ENCODE results near the gene FRA10AC1.

FRA10AC1 gene

DNA sequence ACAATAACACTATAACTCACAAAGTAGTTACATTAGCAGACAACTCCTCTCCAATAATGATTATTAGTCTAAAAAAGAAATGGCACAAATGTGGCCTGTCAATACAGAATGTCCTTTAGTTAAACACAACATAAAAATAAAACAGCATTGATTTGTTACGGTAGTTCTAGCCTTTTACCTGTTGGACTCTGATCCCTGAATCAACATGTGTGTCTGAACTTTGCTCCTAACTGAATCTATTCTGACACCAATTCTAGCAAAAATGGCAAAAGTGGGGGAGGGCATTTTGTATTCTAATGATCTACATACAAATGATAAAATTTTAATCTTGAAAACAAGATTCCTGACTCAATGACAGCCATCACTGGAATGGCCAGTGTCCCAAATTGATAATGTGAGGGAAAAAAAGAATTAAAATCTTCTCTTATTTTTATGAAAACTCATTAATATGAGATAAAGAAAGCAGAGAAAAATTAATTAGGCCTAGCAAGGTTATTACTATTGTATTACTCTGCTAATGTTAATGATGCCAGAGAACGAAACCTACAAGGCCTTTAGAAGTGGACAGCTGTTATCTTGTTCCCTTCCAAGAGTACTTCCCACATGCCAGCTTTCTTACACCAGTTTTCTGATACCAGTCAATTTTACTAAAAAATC lies 30.2 kb downstream of the FRA10AC1 start:
- Histone ChIP-seq H3K27me3 (no peaks in the 10 kb centered on the region), H3K9me3 (no peaks in the 10 kb centered on the region), H3K36me3 (peaks cover 49 to 75% (median 52%) of the 10 kb centered on the region in 3 donors), H3K4me3 (no peak overlapping the region), H3K27ac (no peak overlapping the region), H3K4me1 (no peaks in the 10 kb centered on the region)
- intact Hi-C loops (cut with DNase I; ENCODE audit: low total_unique reads) = no loop called here
- TF ChIP-seq, protein P1, sequence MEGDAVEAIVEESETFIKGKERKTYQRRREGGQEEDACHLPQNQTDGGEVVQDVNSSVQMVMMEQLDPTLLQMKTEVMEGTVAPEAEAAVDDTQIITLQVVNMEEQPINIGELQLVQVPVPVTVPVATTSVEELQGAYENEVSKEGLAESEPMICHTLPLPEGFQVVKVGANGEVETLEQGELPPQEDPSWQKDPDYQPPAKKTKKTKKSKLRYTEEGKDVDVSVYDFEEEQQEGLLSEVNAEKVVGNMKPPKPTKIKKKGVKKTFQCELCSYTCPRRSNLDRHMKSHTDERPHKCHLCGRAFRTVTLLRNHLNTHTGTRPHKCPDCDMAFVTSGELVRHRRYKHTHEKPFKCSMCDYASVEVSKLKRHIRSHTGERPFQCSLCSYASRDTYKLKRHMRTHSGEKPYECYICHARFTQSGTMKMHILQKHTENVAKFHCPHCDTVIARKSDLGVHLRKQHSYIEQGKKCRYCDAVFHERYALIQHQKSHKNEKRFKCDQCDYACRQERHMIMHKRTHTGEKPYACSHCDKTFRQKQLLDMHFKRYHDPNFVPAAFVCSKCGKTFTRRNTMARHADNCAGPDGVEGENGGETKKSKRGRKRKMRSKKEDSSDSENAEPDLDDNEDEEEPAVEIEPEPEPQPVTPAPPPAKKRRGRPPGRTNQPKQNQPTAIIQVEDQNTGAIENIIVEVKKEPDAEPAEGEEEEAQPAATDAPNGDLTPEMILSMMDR (IDR thresholded peaks at IDR 0.05) = no peak
- no peak for DNase-seq

GRCh38 chr10:93671042-93671441 lies 31.4 kb downstream of the FRA10AC1 start:
- Histone ChIP-seq H3K4me1 (no peaks in the 10 kb centered on the region), H3K27me3 (no peaks in the 10 kb centered on the region), H3K4me3 (no peak overlapping the region), H3K27ac (no peak overlapping the region), H3K9me3 (no peaks in the 10 kb centered on the region), H3K36me3 (peaks cover 59 to 74% (median 60%) of the 10 kb centered on the region in 3 donors)
- TF ChIP-seq, protein P1 (IDR thresholded peaks at IDR 0.05) = no peak
- intact Hi-C loops (cut with DNase I; ENCODE audit: low total_unique reads) = no loop called here
- DNase-seq = no peak

- H3K4me3 ChIP-seq = no peak overlapping the region
- H3K36me3 ChIP-seq = peaks cover 59 to 73% (median 60%) of the 10 kb centered on the region in 3 donors
- intact Hi-C loops (cut with DNase I; ENCODE audit: low total_unique reads) = no loop called here
- no peak overlapping the region for H3K27ac ChIP-seq
- TF ChIP-seq, protein P1 (IDR thresholded peaks at IDR 0.05) = no peak
- no peak for DNase-seq
- H3K27me3 ChIP-seq = no peaks in the 10 kb centered on the region
- no peaks in the 10 kb centered on the region for H3K4me1 ChIP-seq
- no peaks in the 10 kb centered on the region for H3K9me3 ChIP-seq
Observed at GRCh38 chr10:93670372-93670771, 32.0 kb downstream of the FRA10AC1 start.

- Histone ChIP-seq H3K9me3 (no peaks in the 10 kb centered on the region), H3K27me3 (no peaks in the 10 kb centered on the region), H3K4me3 (no peak overlapping the region), H3K4me1 (no peaks in the 10 kb centered on the region), H3K27ac (no peak overlapping the region), H3K36me3 (peaks cover 39 to 76% (median 52%) of the 10 kb centered on the region in 3 donors)
- intact Hi-C loops (cut with DNase I; ENCODE audit: low total_unique reads) = no loop called here
- no peak for DNase-seq
- TF ChIP-seq, protein P1 (IDR thresholded peaks at IDR 0.05) = no peak
Observed at GRCh38 chr10:93667795-93668194, 34.6 kb downstream of the FRA10AC1 start.

DNA sequence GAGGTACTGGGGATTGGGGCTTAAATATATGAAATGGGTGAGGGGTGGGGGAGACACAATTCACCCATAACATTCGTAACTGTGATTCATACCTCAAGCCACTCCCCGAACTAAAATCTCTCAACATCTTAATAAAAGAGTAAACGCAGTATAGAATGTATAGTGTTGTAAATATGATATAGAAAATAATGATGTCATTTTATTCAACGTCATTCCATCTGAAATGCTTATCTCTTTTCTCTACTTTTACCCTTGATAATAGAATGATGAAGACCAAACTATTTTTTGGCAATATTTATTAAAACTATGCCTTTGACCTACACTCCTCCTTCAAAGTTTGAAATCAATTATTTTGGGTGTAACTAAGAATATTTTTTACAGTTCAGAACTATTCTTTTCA lies 36.4 kb downstream of the FRA10AC1 start:
- Histone ChIP-seq H3K9me3 (no peaks in the 10 kb centered on the region), H3K4me1 (no peaks in the 10 kb centered on the region), H3K27ac (no peak overlapping the region), H3K27me3 (no peaks in the 10 kb centered on the region), H3K36me3 (peaks cover 46 to 75% (median 49%) of the 10 kb centered on the region in 3 donors), H3K4me3 (no peak overlapping the region)
- TF ChIP-seq, protein P1 (IDR thresholded peaks at IDR 0.05) = no peak
- DNase-seq = no peak
- intact Hi-C loops (cut with DNase I; ENCODE audit: low total_unique reads) = no loop called here

Measured in tibial artery (tissue), 4 donors.